ENCODE measurements around the gene SF3A2.

DNA sequence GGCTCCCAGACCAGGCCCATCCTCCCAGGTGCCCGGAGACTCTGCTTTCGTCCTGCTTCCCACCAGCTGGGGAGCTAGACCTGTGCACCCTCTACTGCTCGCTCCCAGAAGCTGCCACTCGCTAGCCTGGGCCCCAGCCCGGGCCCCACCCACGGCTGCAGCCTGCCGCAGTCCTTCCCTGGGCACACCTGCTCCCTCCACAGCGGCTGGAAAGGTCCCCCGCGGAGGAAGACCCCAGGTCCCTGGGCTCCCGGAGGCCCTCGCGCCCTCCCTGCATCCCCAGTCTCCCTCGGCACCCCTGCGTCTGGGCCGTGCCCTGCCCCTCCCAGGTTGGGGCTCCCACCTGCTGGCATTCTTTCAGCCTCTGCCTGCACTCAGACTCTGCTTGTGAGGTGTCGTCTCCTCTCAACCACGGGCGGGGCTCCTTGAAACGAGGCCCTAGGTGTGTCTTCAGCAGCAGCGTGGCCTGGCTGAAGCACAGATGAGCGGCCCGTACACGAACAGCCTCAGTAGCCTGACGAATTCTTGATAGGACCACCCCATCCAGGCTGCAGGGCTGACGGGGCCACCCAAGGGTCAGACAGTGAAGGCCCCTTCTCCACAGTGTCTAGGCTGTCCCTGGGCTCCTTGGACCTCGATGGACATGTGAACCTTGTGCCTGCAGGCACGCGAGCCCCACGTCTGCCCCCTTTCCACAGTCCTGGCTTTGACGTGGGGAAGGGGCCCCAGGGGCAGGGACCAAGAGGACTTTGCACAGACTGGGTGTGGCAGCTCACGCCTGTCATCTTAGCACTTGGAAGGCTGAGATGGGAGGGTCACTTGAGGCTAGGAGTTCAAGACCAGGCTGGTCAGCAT, 44.9 kb upstream of the SF3A2 start:
- TF ChIP-seq, protein P1, sequence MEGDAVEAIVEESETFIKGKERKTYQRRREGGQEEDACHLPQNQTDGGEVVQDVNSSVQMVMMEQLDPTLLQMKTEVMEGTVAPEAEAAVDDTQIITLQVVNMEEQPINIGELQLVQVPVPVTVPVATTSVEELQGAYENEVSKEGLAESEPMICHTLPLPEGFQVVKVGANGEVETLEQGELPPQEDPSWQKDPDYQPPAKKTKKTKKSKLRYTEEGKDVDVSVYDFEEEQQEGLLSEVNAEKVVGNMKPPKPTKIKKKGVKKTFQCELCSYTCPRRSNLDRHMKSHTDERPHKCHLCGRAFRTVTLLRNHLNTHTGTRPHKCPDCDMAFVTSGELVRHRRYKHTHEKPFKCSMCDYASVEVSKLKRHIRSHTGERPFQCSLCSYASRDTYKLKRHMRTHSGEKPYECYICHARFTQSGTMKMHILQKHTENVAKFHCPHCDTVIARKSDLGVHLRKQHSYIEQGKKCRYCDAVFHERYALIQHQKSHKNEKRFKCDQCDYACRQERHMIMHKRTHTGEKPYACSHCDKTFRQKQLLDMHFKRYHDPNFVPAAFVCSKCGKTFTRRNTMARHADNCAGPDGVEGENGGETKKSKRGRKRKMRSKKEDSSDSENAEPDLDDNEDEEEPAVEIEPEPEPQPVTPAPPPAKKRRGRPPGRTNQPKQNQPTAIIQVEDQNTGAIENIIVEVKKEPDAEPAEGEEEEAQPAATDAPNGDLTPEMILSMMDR (IDR thresholded peaks at IDR 0.05) = no peak
- no peak for TF ChIP-seq POLR2AphosphoS5 (IDR thresholded peaks at IDR 0.05; ENCODE audit: insufficient read depth in 1 of 2, low read depth in 1 of 2)
- no peak for TF ChIP-seq POLR2A (IDR thresholded peaks at IDR 0.05)

All from vagina (tissue), 2 donors.